Progenitor cell of endocrine pancreas (in vitro differentiated cells): ENCODE data around the gene TINAGL1. TPM values are rescaled to one million over a fixed set of nuclear protein-coding genes. Genes with fewer than 3 reads are reported as not detected.
A peak's percentile ranks its signal among the peaks of the same experiment; 100 is the strongest.
"Not testable (repeated sequence)": the region's sequence is repeated elsewhere in the genome, so short reads cannot be mapped to it uniquely, and the experiment has no call there.

Experiments used
- DNase-seq: peaks from one replicate; pipeline ENCODE4 v3.0.0; 2021; ENCODE audit warnings: low spot score; ENCODE audit not compliant: unreplicated experiment
- H3K27ac Mint-ChIP-seq: 2 replicates; pipeline ENCODE4 v1.8.0; 2021; ENCODE audit warnings: mild to moderate bottlenecking, moderate library complexity, mixed read lengths
- H3K27me3 Mint-ChIP-seq: 2 replicates; pipeline ENCODE4 v1.8.0; 2021; ENCODE audit warnings: mixed read lengths
- H3K36me3 Mint-ChIP-seq: 2 replicates; pipeline ENCODE4 v1.8.0; 2022; ENCODE audit warnings: mixed read lengths; ENCODE audit not compliant: insufficient read depth
- H3K4me1 Mint-ChIP-seq: 2 replicates; pipeline ENCODE4 v1.8.0; 2021; ENCODE audit warnings: low read depth, mixed read lengths
- H3K4me3 Mint-ChIP-seq: 2 replicates; pipeline ENCODE4 v1.8.0; 2021; ENCODE audit warnings: low read depth, mild to moderate bottlenecking, moderate library complexity, mixed read lengths
- H3K9me3 Mint-ChIP-seq: 2 replicates; pipeline ENCODE4 v1.8.0; 2021; ENCODE audit warnings: low read depth, mixed read lengths
- CTCF ChIP-seq: fragments of 200-600 bp; sonication (generic); IDR thresholded peaks from one replicate; pipeline ENCODE4 v1.5.0; 2021; ENCODE audit warnings: antibody characterized with exemption, mild to moderate bottlenecking; ENCODE audit not compliant: unreplicated experiment
- total RNA-seq: library from RNA; stranded (reverse); gene quantifications from 2 replicates; pipeline ENCODE4 v1.2.1, GENCODE V29; 2021

The TINAGL1 gene
- total RNA-seq, 1 donor from 2014 or later, result 2.6 TPM

DNA sequence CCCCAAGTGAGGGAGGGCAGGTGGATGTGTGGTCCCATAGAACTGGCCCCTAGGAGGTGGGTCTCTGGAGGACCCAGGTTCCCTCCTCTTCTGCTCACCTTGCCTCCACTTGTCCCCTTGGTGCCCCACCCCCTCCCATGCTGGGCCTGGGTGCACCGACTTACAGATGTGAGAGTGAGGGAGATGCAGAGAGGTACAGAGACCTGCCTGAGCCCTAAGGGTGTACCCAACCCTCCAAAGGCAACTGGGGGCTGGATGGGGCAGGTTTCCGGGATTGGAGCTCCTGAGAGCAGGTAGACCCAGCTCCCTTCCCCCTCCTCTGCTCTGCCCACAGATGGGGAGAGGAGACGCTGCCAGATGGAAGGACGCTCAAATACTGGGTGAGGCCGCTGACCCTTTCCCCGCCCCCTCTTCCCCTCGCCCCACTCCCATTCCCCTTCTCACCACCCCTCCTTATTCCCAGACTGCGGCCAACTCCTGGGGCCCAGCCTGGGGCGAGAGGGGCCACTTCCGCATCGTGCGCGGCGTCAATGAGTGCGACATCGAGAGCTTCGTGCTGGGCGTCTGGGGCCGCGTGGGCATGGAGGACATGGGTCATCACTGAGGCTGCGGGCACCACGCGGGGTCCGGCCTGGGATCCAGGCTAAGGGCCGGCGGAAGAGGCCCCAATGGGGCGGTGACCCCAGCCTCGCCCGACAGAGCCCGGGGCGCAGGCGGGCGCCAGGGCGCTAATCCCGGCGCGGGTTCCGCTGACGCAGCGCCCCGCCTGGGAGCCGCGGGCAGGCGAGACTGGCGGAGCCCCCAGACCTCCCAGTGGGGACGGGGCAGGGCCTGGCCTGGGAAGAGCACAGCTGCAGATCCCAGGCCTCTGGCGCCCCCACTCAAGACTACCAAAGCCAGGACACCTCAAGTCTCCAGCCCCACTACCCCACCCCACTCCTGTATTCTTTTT is 10.3 kb downstream of the TINAGL1 start:
- Mint-ChIP-seq H3K4me1 (peaks cover 1% of the 10 kb centered on the region), H3K9me3 (no peaks in the 10 kb centered on the region), H3K36me3 (no peaks in the 10 kb centered on the region), H3K27ac (no peak overlapping the region), H3K27me3 (peaks cover 34% of the 10 kb centered on the region), H3K4me3 (no peak overlapping the region)
- DNase-seq, result no peak
- no peak for TF ChIP-seq CTCF

DNA sequence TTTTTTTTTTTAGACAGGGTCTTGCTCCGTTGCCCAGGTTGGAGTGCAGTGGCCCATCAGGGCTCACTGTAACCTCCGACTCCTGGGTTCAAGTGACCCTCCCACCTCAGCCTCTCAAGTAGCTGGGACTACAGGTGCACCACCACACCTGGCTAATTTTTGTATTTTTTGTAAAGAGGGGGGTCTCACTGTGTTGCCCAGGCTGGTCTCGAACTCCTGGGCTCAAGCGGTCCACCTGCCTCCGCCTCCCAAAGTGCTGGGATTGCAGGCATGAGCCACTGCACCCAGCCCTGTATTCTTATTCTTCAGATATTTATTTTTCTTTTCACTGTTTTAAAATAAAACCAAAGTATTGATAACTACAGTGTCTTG is 11.0 kb downstream of the TINAGL1 start:
- not testable (repeated sequence) for H3K4me1 Mint-ChIP-seq, H3K9me3 Mint-ChIP-seq, H3K27ac Mint-ChIP-seq, DNase-seq, H3K36me3 Mint-ChIP-seq, H3K4me3 Mint-ChIP-seq
- peaks cover 40% of the 10 kb centered on the region for H3K27me3 Mint-ChIP-seq

DNA sequence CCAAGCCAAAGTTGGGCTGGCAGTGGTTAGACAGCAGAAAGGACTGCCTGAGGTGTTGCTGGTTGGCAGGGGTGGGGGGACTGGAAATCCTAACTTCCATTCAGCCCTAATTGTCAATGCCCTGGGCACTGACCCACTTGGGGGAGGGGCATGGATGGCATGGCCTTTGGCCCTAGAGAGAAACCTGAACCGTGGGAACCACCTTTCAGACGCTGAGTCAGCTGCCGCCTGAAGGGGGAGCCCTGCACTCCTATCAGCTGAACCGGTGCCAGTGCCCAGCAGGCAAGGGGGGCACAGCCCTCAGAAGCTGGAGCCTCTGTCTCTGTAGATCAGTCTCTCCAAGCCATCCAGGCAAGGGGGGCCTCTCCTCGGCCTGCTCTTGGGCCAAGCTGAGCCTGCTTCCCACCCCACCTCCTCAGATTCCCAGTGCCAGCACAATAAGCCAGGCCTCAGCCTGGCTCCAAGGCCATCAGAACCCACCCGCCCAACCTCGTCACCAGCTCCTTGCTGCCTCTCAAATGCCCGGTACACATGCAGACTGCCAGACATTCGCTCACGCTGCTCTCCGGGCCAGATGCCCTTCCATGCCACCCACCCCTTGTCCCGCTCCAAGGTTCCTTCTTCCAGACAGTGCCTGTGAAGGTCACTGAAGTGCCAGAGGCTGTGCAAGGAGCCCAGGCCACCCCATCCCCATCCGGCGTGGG is 11.6 kb downstream of the TINAGL1 start:
- Mint-ChIP-seq H3K27me3 (peaks cover 39% of the 10 kb centered on the region), H3K4me3 (no peak overlapping the region), H3K36me3 (no peaks in the 10 kb centered on the region), H3K27ac (peak overlapping the region; percentile 81), H3K9me3 (no peaks in the 10 kb centered on the region), H3K4me1 (peaks cover 1% of the 10 kb centered on the region)
- peak; percentile 64 for TF ChIP-seq CTCF
- no peak for DNase-seq

DNA sequence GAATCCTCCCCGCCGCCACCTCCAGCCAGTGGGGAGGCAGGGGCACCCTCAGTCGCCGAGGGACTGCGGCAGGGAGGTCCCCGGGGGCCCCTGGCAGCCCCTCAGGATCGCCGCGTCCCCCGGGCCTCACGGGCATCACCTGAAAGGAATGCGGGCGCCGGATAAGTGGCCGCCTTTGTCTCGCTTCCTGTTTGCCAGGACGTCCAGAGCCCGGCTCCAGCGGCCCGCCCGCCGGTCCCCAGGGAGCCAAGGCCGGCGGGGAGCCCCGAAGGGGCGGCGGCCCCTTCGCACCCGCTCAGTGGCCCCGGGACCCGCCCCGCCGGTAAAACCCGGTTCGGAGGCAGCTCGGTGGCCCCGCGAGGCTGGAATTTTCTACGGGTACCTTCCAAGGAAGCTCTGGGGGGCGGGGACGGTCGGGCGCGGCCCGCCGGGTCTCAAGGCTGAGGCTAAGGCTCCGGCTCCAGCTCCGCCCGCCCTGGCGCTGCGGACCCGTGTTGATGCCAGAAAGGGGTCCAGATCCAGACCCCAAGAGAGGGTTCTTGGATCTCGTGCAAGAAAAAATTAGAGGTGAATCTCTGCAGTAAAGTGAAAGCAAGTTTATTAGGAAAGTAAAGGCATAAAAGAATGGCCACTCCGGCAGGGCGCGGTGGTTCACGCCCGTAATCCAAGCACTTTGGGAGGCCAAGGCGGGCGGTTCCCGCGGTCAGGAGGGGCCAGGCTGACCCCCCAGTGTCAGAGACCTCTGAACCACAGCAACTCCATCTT is 12.6 kb downstream of the TINAGL1 start:
- no peak for DNase-seq
- Mint-ChIP-seq H3K36me3 (no peaks in the 10 kb centered on the region), H3K9me3 (no peaks in the 10 kb centered on the region), H3K27me3 (peaks cover 40% of the 10 kb centered on the region), H3K4me1 (peaks cover 1% of the 10 kb centered on the region), H3K27ac (no peak overlapping the region), H3K4me3 (no peak overlapping the region)
- TF ChIP-seq CTCF, result no peak

GRCh38 chr1:31591425-31592093 is 15.2 kb downstream of the TINAGL1 start:
- Mint-ChIP-seq H3K36me3 (no peaks in the 10 kb centered on the region), H3K4me3 (no peak overlapping the region), H3K27me3 (peaks cover 41% of the 10 kb centered on the region), H3K27ac (no peak overlapping the region), H3K9me3 (no peaks in the 10 kb centered on the region), H3K4me1 (peaks cover 1% of the 10 kb centered on the region)
- TF ChIP-seq CTCF, result no peak
- no peak for DNase-seq
